ENCODE data around the gene L3MBTL1. TPM values are rescaled to one million over a fixed set of nuclear protein-coding genes. Genes with fewer than 3 reads are reported as not detected.

The L3MBTL1 gene
- total RNA-seq, 2 donors from 2014 or later: 38.4 to 57.6 TPM

DNA sequence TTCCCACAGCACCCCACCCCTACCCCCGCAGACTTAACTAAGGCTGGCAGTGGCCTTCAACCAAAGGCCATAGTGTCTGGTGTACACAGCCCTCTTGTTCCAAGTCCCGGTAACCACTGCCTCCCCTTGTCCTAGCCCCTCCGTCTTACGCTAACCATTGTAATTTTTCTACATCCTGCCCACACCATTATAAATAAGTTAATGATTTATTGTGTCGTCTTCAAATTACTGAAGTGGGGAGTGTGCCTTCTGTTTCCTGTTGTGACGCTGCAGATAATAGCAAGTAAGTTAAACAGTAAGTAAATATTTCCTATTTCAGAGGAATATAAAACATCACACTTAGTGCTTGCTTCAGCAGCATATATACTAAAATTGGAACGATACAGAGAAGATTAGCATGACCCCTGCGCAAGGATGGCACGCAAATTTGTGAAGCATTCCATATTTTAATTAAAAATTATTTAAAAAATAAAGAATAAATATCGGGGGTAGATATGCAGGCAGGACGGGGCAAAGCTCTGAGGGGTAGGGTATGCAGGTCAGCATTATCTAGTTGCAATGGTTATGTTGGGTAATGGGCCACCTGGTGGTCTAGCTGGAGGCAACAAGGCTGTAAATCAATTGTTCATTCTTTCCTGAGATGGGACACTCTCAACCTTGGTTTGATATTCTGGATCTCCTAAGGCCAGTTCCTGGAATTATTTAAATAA lies 34.7 kb upstream of the L3MBTL1 start:
- H3K4me1 ChIP-seq (ENCODE audit: control insufficient read depth, insufficient read depth, low read length): no peaks in the 10 kb centered on the region
- H3K27ac ChIP-seq (ENCODE audit: low read depth, low read length): no peak overlapping the region
- H3K4me3 Mint-ChIP-seq: no peak overlapping the region
- H3K36me3 ChIP-seq (ENCODE audit: control insufficient read depth, insufficient read depth, low read length): peaks cover 19% of the 10 kb centered on the region
- no peaks in the 10 kb centered on the region for H3K4me1 Mint-ChIP-seq
- peak; percentile 34 for DNase-seq
- H3K9me3 ChIP-seq (ENCODE audit: control insufficient read depth, low read length): no peaks in the 10 kb centered on the region
- TF ChIP-seq CTCF (conservative IDR thresholded peaks at IDR 0.05): peak; percentile 65
- H3K27me3 ChIP-seq (ENCODE audit: control insufficient read depth, insufficient read depth, low read length, poor library complexity, severe bottlenecking): peaks cover 18% of the 10 kb centered on the region
- H3K27ac Mint-ChIP-seq: no peak overlapping the region
- WGBS, 2 experiments (ENCODE audit: insufficient coverage in 1 of 2, insufficient read length in 1 of 2): 90 to 95% methylated on average over 2 to 6 of the region's 11 CpGs
- H3K9ac ChIP-seq (ENCODE audit: extremely low read depth, low read length, poor library complexity, severe bottlenecking): no peak overlapping the region
- H3K9me3 Mint-ChIP-seq: no peaks in the 10 kb centered on the region
- H3K4me3 ChIP-seq (ENCODE audit: low read length): no peak overlapping the region
- H3K36me3 Mint-ChIP-seq (ENCODE audit: low read depth): peaks cover 17% of the 10 kb centered on the region
- H3K27me3 Mint-ChIP-seq (ENCODE audit: insufficient read depth): peaks cover 10% of the 10 kb centered on the region

DNA sequence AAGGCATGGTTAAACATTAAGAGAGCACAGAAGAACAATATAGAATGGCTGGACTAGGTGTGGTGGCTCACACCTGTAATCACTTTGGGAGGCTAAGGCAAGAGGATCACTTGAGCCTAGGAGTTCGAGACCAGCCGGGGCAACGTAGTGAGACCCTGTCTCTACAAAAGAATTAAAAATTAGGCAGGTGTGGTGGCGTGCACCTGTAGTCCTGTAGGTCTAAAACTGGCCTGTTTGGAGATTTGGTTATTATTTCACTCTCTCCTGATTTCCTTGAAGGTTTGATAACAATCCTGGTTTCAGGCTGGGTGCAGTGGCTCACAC lies 34.2 kb upstream of the L3MBTL1 start:
- Histone ChIP-seq H3K4me1 (ENCODE audit: control insufficient read depth, insufficient read depth, low read length) (no peaks in the 10 kb centered on the region), H3K36me3 (ENCODE audit: control insufficient read depth, insufficient read depth, low read length) (peaks cover 19% of the 10 kb centered on the region), H3K9ac (ENCODE audit: extremely low read depth, low read length, poor library complexity, severe bottlenecking) (no peak overlapping the region), H3K27ac (ENCODE audit: low read depth, low read length) (no peak overlapping the region), H3K9me3 (ENCODE audit: control insufficient read depth, low read length) (no peaks in the 10 kb centered on the region), H3K4me3 (ENCODE audit: low read length) (no peak overlapping the region), H3K27me3 (ENCODE audit: control insufficient read depth, insufficient read depth, low read length, poor library complexity, severe bottlenecking) (peaks cover 23% of the 10 kb centered on the region)
- Mint-ChIP-seq H3K27ac (no peak overlapping the region), H3K27me3 (ENCODE audit: insufficient read depth) (peaks cover 14% of the 10 kb centered on the region), H3K4me3 (no peak overlapping the region), H3K4me1 (no peaks in the 10 kb centered on the region), H3K36me3 (ENCODE audit: low read depth) (peaks cover 17% of the 10 kb centered on the region), H3K9me3 (no peaks in the 10 kb centered on the region)
- peak; percentile 10 for DNase-seq
- TF ChIP-seq CTCF (conservative IDR thresholded peaks at IDR 0.05): peak; percentile 11
- WGBS, 2 experiments (ENCODE audit: insufficient coverage in 1 of 2, insufficient read length in 1 of 2): 93 to 100% methylated on average over 4 of the region's 4 CpGs

- no peaks in the 10 kb centered on the region for H3K9me3 ChIP-seq (ENCODE audit: control insufficient read depth, low read length)
- 89 to 92% methylated on average over 3 of the region's 3 CpGs for WGBS, 2 experiments (ENCODE audit: insufficient coverage in 1 of 2, insufficient read length in 1 of 2)
- H3K27me3 Mint-ChIP-seq (ENCODE audit: insufficient read depth): peaks cover 33% of the 10 kb centered on the region
- no peak overlapping the region for H3K27ac ChIP-seq (ENCODE audit: low read depth, low read length)
- H3K4me3 ChIP-seq (ENCODE audit: low read length): no peak overlapping the region
- H3K4me1 ChIP-seq (ENCODE audit: control insufficient read depth, insufficient read depth, low read length): no peaks in the 10 kb centered on the region
- H3K4me3 Mint-ChIP-seq: no peak overlapping the region
- peaks cover 30% of the 10 kb centered on the region for H3K27me3 ChIP-seq (ENCODE audit: control insufficient read depth, insufficient read depth, low read length, poor library complexity, severe bottlenecking)
- H3K9ac ChIP-seq (ENCODE audit: extremely low read depth, low read length, poor library complexity, severe bottlenecking): no peak overlapping the region
- peaks cover 2% of the 10 kb centered on the region for H3K36me3 Mint-ChIP-seq (ENCODE audit: low read depth)
- peaks cover 3% of the 10 kb centered on the region for H3K9me3 Mint-ChIP-seq
- no peaks in the 10 kb centered on the region for H3K4me1 Mint-ChIP-seq
- no peak overlapping the region for H3K27ac Mint-ChIP-seq
- DNase-seq: peak; percentile 4
- no peak for TF ChIP-seq CTCF (conservative IDR thresholded peaks at IDR 0.05)
- H3K36me3 ChIP-seq (ENCODE audit: control insufficient read depth, insufficient read depth, low read length): no peaks in the 10 kb centered on the region
Observed at GRCh38 chr20:43477193-43477592, 30.3 kb upstream of the L3MBTL1 start.

Measured in endodermal cell (in vitro differentiated cells).